ENCODE measurements around the gene LYZL4. TPM values are rescaled to one million over a fixed set of nuclear protein-coding genes. Genes with fewer than 3 reads are reported as not detected.

LYZL4 gene
- polyA plus RNA-seq, 1 donor from 2014 or later, result not detected

DNA sequence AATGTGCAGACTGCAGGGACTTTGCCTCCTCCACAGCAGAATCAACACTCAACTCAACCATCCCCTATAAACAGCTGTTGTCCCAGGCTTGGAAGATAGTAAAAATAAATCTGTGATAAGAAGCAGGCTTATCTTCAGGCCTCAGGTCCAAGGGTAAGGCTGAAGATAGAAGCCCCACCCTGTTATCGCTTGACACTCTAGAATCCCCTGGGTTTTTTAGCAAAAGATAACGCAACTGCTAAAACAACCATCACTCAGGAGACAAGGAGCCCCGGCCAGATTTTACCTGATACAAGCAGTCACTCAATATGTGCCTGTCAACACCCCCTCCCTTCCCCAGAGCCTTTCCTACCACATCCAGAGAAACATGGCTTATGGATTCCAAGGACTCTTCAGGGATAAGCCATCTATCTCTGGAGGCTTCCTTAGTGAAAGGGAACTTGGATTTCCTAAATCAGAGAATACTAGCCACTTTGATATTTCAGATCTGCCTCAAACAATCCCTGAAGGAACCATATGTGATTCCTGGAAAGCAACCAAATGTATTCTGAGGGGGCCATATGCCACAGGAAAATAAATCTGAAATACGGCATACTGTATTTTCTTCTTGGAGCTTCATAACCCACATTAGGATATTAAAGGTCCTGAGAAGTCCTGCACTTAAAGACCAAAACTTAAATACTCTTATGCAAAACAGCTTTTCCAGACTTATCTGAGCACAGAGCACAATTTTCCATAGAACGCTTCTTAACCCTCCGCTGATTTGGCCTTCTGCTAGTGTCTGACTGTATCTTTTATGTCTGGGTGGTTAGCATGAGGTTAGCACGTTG, 60.4 kb downstream of the LYZL4 start:
- Histone ChIP-seq H3K4me2 (ENCODE audit: low read length) (no peak overlapping the region), H3K79me2 (replicated peaks; ENCODE audit: insufficient read depth, low read length) (no peaks in the 10 kb centered on the region), H3K9me3 (ENCODE audit: low read length) (no peaks in the 10 kb centered on the region), H4K20me1 (ENCODE audit: insufficient read depth) (no peaks in the 10 kb centered on the region), H2AFZ (ENCODE audit: low read depth, low read length) (no peak overlapping the region), H3K36me3 (ENCODE audit: insufficient read depth, low read length) (no peaks in the 10 kb centered on the region), H3F3A (ENCODE audit: insufficient read depth, low read length, poor library complexity, severe bottlenecking) (no peaks in the 10 kb centered on the region), H3K4me3 (ENCODE audit: low read length) (no peak overlapping the region), H3K27me3 (ENCODE audit: insufficient read depth, low read depth, low read length) (no peaks in the 10 kb centered on the region), H3K9me2 (ENCODE audit: insufficient read depth, low read length) (no peaks in the 10 kb centered on the region), H3K9ac (ENCODE audit: low read length) (no peak overlapping the region), H3K27ac (ENCODE audit: low read length) (no peak overlapping the region)
- TF ChIP-seq EZH2 (IDR thresholded peaks at IDR 0.05; ENCODE audit: borderline replicate concordance, insufficient read depth, low read length, poor library complexity, severe bottlenecking), result no peak
- no peak for TF ChIP-seq TAF1 (IDR thresholded peaks at IDR 0.05; ENCODE audit: low read depth)
- no peak for TF ChIP-seq RAD21 (conservative IDR thresholded peaks at IDR 0.05)
- TF ChIP-seq MXI1 (conservative IDR thresholded peaks at IDR 0.05; ENCODE audit: poor library complexity, severe bottlenecking), result no peak
- no peak for TF ChIP-seq EP300 (conservative IDR thresholded peaks at IDR 0.05; ENCODE audit: poor library complexity, severe bottlenecking)
- no peak for TF ChIP-seq REST (IDR thresholded peaks at IDR 0.05; ENCODE audit: borderline replicate concordance)
- TF ChIP-seq CTCF (IDR thresholded peaks at IDR 0.05; ENCODE audit: poor library complexity, severe bottlenecking), result no peak
- TF ChIP-seq SMC3 (conservative IDR thresholded peaks at IDR 0.05; ENCODE audit: poor library complexity), result no peak
- no peak for TF ChIP-seq POLR2AphosphoS5 (IDR thresholded peaks at IDR 0.05)

- H2AFZ ChIP-seq (ENCODE audit: low read depth, low read length), result no peak overlapping the region
- no peak overlapping the region for H3K27ac ChIP-seq (ENCODE audit: low read length)
- no peak overlapping the region for H3K9ac ChIP-seq (ENCODE audit: low read length)
- H3F3A ChIP-seq (ENCODE audit: insufficient read depth, low read length, poor library complexity, severe bottlenecking), result no peaks in the 10 kb centered on the region
- H3K9me3 ChIP-seq (ENCODE audit: low read length), result no peaks in the 10 kb centered on the region
- no peak for TF ChIP-seq MXI1 (conservative IDR thresholded peaks at IDR 0.05; ENCODE audit: poor library complexity, severe bottlenecking)
- TF ChIP-seq RAD21 (conservative IDR thresholded peaks at IDR 0.05), result no peak
- TF ChIP-seq EP300 (conservative IDR thresholded peaks at IDR 0.05; ENCODE audit: poor library complexity, severe bottlenecking), result no peak
- TF ChIP-seq POLR2AphosphoS5 (IDR thresholded peaks at IDR 0.05), result no peak
- TF ChIP-seq REST (IDR thresholded peaks at IDR 0.05; ENCODE audit: borderline replicate concordance), result no peak
- no peak for TF ChIP-seq SMC3 (conservative IDR thresholded peaks at IDR 0.05; ENCODE audit: poor library complexity)
- no peak for TF ChIP-seq TAF1 (IDR thresholded peaks at IDR 0.05; ENCODE audit: low read depth)
- no peak for TF ChIP-seq EZH2 (IDR thresholded peaks at IDR 0.05; ENCODE audit: borderline replicate concordance, insufficient read depth, low read length, poor library complexity, severe bottlenecking)
- TF ChIP-seq CTCF (IDR thresholded peaks at IDR 0.05; ENCODE audit: poor library complexity, severe bottlenecking), result no peak
- H3K27me3 ChIP-seq (ENCODE audit: insufficient read depth, low read depth, low read length), result no peaks in the 10 kb centered on the region
- H3K9me2 ChIP-seq (ENCODE audit: insufficient read depth, low read length), result no peaks in the 10 kb centered on the region
- no peak overlapping the region for H3K4me2 ChIP-seq (ENCODE audit: low read length)
- no peaks in the 10 kb centered on the region for H4K20me1 ChIP-seq (ENCODE audit: insufficient read depth)
- no peak overlapping the region for H3K4me3 ChIP-seq (ENCODE audit: low read length)
- no peaks in the 10 kb centered on the region for H3K79me2 ChIP-seq (replicated peaks; ENCODE audit: insufficient read depth, low read length)
- H3K36me3 ChIP-seq (ENCODE audit: insufficient read depth, low read length), result no peaks in the 10 kb centered on the region
These were observed 62.5 kb downstream of the LYZL4 start for GRCh38 chr3:42347928-42348327.
